T-helper 1 cell treated with Interleukin-12 subunit alpha and Interleukin-12 subunit beta and Interleukin-4 antibody, amounts not matched to agents 30 ng/mL and 1 ng/mL, for 36 hours (primary cell): ENCODE results near the gene IL22RA2. TPM values are rescaled to one million over a fixed set of nuclear protein-coding genes. Genes with fewer than 3 reads are reported as not detected.
"Not testable (repeated sequence)": the region's sequence is repeated elsewhere in the genome, so short reads cannot be mapped to it uniquely, and the experiment has no call there.

Source experiments
- intact Hi-C: fragments of 100-400 bp; cut with micrococcal nuclease; formaldehyde crosslinking; loops from one replicate; pipeline ENCODE4 v1.15.1; 2024
- total RNA-seq: library from RNA; stranded (reverse); gene quantifications from 2 replicates; pipeline ENCODE4 v1.2.3, GENCODE V29; 2022

IL22RA2 gene, protein sequence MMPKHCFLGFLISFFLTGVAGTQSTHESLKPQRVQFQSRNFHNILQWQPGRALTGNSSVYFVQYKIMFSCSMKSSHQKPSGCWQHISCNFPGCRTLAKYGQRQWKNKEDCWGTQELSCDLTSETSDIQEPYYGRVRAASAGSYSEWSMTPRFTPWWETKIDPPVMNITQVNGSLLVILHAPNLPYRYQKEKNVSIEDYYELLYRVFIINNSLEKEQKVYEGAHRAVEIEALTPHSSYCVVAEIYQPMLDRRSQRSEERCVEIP
- 0.32 and 0.59 TPM in 2 replicates for total RNA-seq

GRCh38 chr6:137173501-137173900, at the start of gene IL22RA2:
Gene IL22RA2 (minus strand): TSS chr6:137173644. CDS start chr6:137161749, 11,895 bp downstream.
- intact Hi-C loops = no loop called here

DNA sequence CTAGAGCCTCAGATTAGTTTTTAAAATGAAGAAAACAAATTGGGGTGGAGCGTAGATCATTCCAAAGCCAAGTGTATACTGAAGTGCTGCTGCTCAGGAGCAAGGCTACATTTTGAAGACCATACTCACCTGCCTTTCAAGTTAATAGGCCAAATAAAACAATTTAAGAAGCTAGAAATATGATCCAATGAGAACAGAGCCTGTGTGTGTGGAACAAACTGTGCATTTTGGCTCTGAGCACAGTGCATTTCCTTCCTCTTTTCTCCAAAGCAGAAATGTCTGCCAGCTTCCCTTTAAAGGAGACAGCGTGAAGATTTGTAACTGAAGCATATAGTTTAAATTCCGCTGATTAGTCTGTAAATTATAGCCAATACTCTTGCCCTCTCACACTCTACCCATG, 48.9 kb upstream of the IL22RA2 start:
- intact Hi-C loops = no loop called here

- intact Hi-C loops = loop anchor here (1.0 to 10.0 kb wide), 9 partner anchors 15 to 1183 kb away; partner anchors contain the start of genes BCLAF1 and HEBP2
Observed at GRCh38 chr6:137219664-137220252, 46.3 kb upstream of the IL22RA2 start.

DNA sequence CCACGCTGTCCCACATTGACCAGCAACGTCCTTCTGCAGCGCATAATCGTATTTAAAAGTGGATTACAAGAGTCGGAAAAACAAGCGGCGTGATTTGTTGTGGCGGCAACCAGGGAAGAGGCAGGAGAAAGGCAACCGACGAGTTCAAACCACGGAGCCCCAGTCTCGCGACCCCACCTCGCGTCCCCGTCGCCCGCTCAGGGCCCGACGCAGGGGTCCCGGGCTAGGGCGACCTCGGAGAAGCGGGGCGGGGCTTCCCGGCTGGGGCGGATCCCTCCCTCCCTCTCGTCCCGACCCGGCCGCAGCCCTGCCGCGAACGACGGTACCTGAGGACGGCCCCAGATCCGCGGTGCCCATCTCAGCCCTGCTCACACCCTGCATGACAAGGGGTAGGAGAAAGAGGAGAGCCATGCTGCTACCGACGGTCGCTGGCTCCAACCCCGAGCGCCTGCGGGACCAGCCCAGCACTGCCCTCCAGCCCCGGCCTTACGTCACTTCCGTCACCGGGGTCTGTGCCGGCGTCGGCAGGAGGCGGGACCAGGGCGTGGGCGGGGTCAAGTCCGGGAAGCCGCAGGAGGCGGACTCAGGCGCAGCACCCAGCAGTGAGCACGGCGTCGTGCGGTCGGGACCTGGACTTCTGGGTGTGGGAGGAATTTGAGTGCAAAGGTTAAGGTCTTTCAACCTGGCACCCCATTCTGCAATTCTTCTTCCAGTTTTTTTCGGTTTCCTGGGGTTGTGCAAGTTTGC, 45.6 kb upstream of the IL22RA2 start, which contains the start of gene IFNGR1:
TSS of gene IFNGR1 (minus strand) at position 469 of the 747 bp plus-strand sequence. CDS start at position 411, 58 bp downstream.
- intact Hi-C loops = loop anchor here (1.0 to 10.0 kb wide), 14 partner anchors 15 to 1183 kb away; partner anchors contain the start of genes BCLAF1, HEBP2 and PEX7

DNA sequence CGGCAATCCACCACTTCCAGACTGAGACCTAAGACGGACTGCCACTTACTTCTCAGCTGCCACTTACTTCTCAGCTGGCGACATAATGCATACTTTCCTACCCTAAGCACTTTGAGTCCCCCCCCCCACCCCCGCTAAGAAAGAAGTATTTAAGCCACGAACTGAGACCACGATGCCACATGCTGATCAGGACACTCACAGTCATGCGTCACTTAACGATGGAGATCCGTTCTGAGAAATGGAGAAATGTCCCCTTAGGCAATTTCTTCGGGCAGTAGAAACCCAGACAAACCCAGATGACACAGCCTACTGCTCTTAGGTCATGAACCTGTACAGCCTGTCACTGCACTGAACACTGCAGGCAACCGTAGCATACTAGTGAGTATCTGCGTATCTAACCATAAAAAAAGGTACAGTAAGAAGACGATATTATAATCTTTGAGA, 45.1 kb upstream of the IL22RA2 start:
- intact Hi-C loops = loop anchor here (1.0 to 10.0 kb wide), 11 partner anchors 54 to 1184 kb away; partner anchors contain the start of genes BCLAF1, HEBP2 and PEX7

DNA sequence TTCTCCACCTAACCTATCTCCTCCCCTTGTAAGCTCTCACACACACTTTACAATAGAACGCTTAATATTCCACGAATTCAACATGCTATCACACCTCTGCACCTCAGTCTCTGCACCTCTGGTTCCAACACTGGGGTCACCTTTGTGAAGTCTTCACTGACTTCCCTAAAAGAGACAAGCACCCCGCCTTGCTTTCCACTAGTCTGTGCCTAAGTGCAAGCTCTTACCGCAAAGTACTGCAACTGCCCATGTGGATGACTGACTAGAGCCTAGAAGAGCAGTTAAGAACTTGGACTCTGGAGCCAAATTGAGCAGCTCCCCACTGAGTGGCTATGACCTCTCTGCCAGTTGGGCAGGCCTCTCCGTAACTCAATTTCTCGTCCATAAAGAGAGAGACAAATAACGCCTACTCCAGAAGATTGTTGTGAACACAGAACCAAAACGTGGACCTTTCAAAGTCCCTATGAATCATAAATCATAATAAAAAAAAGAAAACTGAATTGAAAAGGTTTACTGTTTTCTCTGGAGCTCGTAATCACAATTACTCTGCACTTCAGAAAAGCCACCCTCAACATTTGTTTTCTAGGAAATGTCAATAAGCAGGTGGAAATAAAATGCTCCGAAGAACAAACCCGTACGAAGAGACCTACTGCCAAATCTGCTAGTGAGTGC, 44.5 kb upstream of the IL22RA2 start:
- intact Hi-C loops = loop anchor here (1.0 to 10.0 kb wide), 11 partner anchors 53 to 1184 kb away; partner anchors contain the start of genes BCLAF1, HEBP2 and PEX7

DNA sequence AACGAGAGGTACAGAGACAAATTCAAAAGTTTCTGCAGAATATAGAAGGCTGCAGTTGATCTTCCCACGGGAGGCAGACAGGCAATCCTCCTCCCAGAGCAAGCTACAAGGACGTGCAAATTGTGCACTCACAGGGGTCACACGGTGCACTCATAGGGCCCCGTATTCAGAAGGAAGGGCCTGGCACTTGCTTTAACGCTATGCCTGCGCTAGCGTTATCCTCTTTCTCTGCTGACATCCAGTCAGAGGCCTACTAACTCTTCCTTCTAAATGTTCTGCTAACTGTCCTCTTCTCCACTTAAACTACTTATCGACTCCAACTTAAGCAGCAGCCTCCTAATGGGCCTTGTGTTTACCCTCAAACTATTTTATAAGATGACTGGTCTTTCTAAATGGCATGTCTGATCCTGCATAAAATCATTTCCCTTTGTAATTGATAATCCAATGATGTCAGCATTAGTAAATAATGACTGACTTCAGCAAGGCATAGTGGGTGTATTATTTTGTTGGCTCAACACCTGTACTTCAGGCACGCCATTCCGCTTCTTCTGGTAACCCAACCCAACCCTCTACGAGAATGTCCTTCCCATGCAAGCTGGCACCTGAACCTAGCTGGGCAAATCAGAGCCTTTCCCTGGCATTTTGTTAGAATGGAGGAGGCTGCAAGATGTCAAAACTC, 43.6 kb upstream of the IL22RA2 start:
- intact Hi-C loops = loop anchor here (5.0 to 10.0 kb wide), 3 partner anchors 608 to 1185 kb away; partner anchors contain the start of genes BCLAF1 and HEBP2

GRCh38 chr6:137216106-137216505, 42.7 kb upstream of the IL22RA2 start:
- intact Hi-C loops = loop anchor here (5.0 to 10.0 kb wide), 3 partner anchors 609 to 1186 kb away; partner anchors contain the start of genes BCLAF1 and HEBP2

GRCh38 chr6:137215630-137216029, 42.2 kb upstream of the IL22RA2 start:
- intact Hi-C loops = loop anchor here (5.0 to 10.0 kb wide), 3 partner anchors 609 to 1187 kb away; partner anchors contain the start of genes BCLAF1 and HEBP2

DNA sequence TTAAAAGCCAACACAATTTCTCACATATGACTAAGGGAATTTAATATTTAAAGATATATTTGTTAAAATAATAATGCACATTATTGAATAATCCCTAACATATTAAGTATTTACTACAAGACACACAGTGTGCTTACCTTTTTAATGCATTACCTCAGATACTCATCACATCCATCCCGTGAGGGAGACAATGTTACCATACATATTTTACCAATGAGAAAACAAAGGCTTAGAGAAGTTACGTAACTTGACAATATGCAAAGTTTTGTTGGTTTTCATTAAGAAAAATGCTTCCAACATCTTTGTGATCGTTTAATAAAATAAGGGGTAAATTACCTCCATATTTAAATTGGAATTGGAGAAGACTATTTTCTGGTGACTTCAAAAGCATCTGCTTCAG, 41.5 kb upstream of the IL22RA2 start:
- intact Hi-C loops = loop anchor here (5.0 to 10.0 kb wide), 3 partner anchors 610 to 1187 kb away; partner anchors contain the start of genes BCLAF1 and HEBP2

DNA sequence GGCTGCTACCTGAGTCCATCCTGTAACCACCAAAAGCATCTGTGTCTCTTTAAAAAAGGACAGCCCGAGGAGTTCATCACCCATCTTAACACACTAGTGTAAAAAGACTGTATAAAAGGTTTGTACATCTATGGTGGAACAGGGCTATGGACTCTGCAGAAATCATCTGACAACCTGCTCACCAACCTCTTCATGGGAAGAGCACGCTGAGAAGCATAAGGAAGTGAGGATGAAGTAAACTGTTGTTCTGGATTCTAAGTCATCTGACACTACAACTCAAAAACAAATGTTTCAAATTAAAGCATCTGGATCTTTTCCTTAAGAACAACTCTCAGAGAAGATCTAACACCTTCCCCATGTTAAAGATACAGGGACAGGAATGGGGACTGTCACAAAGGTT, 40.4 kb upstream of the IL22RA2 start:
- intact Hi-C loops = loop anchor here (10.0 kb wide), 1 partner anchor 611 kb away; no protein-coding TSS in a partner anchor

DNA sequence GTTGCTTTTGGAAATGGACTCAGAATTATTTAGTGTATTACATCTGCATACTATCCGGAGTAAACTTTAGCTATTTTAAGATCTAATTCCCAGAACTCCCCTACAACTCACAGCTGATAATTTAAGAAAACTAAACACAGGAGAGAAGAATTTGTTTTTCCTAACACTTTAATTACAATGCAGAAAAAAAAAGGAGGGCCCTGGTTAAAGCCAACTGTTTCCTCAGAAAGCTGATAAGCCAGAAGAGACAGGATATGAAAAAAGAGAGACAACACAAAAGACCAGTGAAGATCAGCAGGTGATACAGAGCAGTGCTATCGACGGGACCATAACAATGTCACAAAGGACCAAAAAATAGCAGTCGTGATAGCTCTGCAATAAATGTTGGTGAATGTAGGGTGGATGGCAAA, 39.9 kb upstream of the IL22RA2 start:
- intact Hi-C loops = loop anchor here (10.0 kb wide), 1 partner anchor 611 kb away; no protein-coding TSS in a partner anchor

GRCh38 chr6:137211910-137212309, 38.5 kb upstream of the IL22RA2 start:
- intact Hi-C loops = loop anchor here (10.0 kb wide), 1 partner anchor 613 kb away; no protein-coding TSS in a partner anchor

DNA sequence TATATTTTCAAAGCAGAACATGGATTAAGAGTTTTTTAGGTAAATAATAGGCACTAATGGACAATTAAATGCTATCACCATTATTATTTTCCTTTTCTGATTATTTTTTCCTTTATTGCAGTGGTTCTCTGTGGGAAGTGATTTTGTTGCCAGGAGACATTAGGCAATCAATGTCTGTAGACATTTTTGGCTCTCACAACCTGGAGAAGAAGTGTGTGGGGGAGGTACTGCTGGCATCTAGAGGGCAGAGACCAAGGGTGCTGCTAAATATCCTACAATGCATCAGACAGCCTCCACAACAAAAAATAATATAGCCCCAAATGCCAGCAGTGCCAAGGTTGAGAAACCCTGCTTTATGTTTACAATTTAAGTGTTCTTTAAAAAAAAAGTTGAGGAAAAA, 37.5 kb upstream of the IL22RA2 start:
- intact Hi-C loops = loop anchor here (10.0 kb wide), 1 partner anchor 614 kb away; no protein-coding TSS in a partner anchor

GRCh38 chr6:137208279-137208678, 34.8 kb upstream of the IL22RA2 start:
- intact Hi-C loops = no loop called here

- intact Hi-C loops = not testable (repeated sequence)
Observed at GRCh38 chr6:137207457-137207856, 34.0 kb upstream of the IL22RA2 start.

GRCh38 chr6:137206577-137206976, 33.1 kb upstream of the IL22RA2 start:
- intact Hi-C loops = no loop called here

DNA sequence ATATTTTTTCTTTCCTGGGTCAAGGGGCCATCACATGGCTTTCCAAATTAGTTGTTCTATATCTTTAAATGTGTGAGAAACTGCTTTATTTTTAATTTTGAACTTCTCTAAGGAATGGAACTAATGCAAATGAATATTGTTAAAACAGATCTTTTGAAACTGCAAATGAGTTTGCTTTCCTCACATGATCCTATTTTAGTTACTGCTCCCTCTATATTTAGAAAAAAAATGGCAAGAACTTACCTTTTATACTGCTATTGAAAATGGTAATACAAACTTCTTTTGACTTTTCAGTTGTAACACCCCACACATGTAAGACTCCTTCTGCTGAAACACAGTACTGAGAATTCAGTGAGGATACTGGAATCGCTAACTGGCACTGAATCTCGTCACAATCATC, 29.8 kb upstream of the IL22RA2 start:
- intact Hi-C loops = no loop called here

- intact Hi-C loops = loop anchor here (1.0 kb wide), 1 partner anchor 108 kb away; no protein-coding TSS in a partner anchor
Observed at GRCh38 chr6:137202078-137202477, 28.6 kb upstream of the IL22RA2 start.

GRCh38 chr6:137201006-137201405, 27.6 kb upstream of the IL22RA2 start:
- intact Hi-C loops = no loop called here
